ENCODE measurements around the gene TRIM28. TPM values are rescaled to one million over a fixed set of nuclear protein-coding genes. Genes with fewer than 3 reads are reported as not detected.

TRIM28 gene
- total RNA-seq, 4 donors from 2014 or later = 164 to 281 (median 196) TPM

DNA sequence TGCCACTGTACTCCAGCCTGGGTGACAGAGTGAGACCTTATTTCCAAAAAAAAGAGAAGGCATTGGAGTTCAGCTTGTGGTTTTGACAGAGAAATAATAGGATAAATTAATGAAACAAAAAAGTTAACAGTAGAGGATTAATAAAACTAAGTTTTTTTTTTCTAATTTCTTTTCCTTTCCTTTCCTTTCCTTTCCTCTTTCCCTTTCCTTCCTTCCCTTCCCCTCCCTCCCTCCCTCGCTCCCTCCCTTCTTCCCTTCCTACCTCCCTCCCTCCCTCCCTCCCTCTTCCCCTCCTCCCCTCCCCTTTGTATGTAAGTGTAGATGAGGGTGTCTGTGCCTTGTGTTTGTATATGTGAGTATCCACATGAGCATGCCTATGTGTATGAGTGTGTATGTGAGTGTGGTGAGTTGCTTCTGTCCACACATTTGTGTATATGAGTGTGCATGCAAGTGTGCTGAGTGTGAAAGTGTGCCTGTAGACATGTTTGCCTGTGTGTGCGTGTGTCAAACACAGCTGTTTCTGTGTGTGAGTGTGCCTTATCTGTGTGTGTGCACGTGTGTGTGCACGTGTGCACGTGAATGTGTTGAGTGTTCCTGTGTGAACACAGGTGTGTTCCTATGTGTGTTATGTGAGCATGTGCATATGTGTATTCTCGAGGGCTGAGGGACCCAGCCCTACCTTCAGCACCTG is 41.7 kb downstream of the TRIM28 start:
- Histone ChIP-seq H3K36me3 (peaks cover 0 to 22% (median 0%) of the 10 kb centered on the region in 3 donors), H3K27me3 (no peaks in the 10 kb centered on the region), H3K4me3 (no peak overlapping the region), H3K27ac (no peak overlapping the region), H3K4me1 (peaks cover 0 to 5% (median 3%) of the 10 kb centered on the region in 4 donors), H3K9me3 (no peaks in the 10 kb centered on the region)
- no peak for TF ChIP-seq POLR2A (IDR thresholded peaks at IDR 0.05)
- TF ChIP-seq, protein P1, sequence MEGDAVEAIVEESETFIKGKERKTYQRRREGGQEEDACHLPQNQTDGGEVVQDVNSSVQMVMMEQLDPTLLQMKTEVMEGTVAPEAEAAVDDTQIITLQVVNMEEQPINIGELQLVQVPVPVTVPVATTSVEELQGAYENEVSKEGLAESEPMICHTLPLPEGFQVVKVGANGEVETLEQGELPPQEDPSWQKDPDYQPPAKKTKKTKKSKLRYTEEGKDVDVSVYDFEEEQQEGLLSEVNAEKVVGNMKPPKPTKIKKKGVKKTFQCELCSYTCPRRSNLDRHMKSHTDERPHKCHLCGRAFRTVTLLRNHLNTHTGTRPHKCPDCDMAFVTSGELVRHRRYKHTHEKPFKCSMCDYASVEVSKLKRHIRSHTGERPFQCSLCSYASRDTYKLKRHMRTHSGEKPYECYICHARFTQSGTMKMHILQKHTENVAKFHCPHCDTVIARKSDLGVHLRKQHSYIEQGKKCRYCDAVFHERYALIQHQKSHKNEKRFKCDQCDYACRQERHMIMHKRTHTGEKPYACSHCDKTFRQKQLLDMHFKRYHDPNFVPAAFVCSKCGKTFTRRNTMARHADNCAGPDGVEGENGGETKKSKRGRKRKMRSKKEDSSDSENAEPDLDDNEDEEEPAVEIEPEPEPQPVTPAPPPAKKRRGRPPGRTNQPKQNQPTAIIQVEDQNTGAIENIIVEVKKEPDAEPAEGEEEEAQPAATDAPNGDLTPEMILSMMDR (IDR thresholded peaks at IDR 0.05) = no peak
- no peak for DNase-seq

DNA sequence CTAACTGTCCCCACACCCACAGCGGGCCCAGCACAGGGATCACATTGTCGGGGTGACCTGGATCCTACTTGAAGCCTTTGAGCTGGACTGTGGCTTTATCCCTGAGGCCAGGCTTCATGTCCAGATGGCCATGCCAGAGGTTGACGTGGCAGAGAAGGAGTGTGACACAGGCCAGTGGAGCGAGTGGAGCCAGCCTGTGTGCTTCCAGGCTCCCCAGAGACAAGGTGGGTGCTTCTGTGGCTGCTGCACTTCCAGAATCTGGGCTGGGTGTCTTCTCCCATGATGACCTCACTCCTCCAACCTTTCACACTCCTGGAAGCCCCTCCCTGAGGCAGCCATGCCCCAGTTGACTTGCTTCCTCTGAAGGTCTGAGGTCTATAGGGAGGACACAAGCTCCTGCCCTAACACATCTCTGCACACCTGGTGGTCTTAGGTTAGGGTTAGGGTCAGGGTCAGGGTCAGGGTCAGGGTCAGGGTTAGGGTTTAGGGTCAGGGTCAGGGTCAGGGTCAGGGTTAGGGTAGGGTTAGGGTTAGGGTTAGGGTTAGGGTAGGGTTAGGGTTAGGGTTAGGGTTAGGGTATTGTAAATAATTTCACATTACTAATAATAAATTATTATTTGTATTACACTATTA is 42.4 kb downstream of the TRIM28 start:
- Histone ChIP-seq H3K36me3 (peaks cover 0 to 21% (median 0%) of the 10 kb centered on the region in 3 donors), H3K4me3 (no peak overlapping the region), H3K27me3 (no peaks in the 10 kb centered on the region)

More for the DNA sequence above, 42.4 kb downstream of the TRIM28 start:
- Histone ChIP-seq H3K27ac (no peak overlapping the region), H3K4me1 (peaks cover 0 to 1% (median 0%) of the 10 kb centered on the region in 4 donors), H3K9me3 (no peaks in the 10 kb centered on the region)
- no peak for TF ChIP-seq POLR2A (IDR thresholded peaks at IDR 0.05)
- TF ChIP-seq, protein P1 (IDR thresholded peaks at IDR 0.05) = no peak
- DNase-seq = no peak

Small RNAs within 50 kb of the gene (small RNA-seq; reads per million reads assigned to genes)
- 0 reads per million in 2 donors for gene MIR6807
- gene RN7SL525P = 0 reads per million in 2 donors

Other genes starting within 250 kb of the TRIM28 start
- 10 to 100 TPM; 41.3 to 54.2 (median 47.2) TPM for gene ERVK3-1, start 238.7 kb upstream of the TRIM28 start, total RNA-seq
- gene ZSCAN22, start 217.1 kb upstream of the TRIM28 start, total RNA-seq = 1 to 10 TPM; 2.5 to 4.6 (median 4.0) TPM
- 10 to 100 TPM in 1 of 4 donors, 1 to 10 TPM in 2, not detected in 1; 5.4 to 26.4 (median 8.3) TPM for gene A1BG, start 190.6 kb upstream of the TRIM28 start, total RNA-seq
- 1 to 10 TPM in 2 of 4 donors, under 1 TPM in 1, not detected in 1; 0.70 to 4.4 (median 2.1) TPM for gene ZNF497, start 181.3 kb upstream of the TRIM28 start, total RNA-seq
- gene ZNF837, start 163.0 kb upstream of the TRIM28 start, total RNA-seq = 10 to 100 TPM in 1 of 4 donors, 1 to 10 TPM in 3; 3.3 to 10.9 (median 7.7) TPM
- gene RPS5, start 156.8 kb upstream of the TRIM28 start, total RNA-seq = 1,000 to 10,000 TPM in 1 of 4 donors, 100 to 1,000 TPM in 3; 428 to 1,258 (median 517) TPM
- gene RNF225, start 148.4 kb upstream of the TRIM28 start, total RNA-seq = not detected
- gene ZNF584, start 135.4 kb upstream of the TRIM28 start, total RNA-seq = 10 to 100 TPM in 1 of 4 donors, 1 to 10 TPM in 3; 2.5 to 18.2 (median 9.6) TPM
- gene ZNF132, start 103.9 kb upstream of the TRIM28 start, total RNA-seq = 10 to 100 TPM in 1 of 4 donors, 1 to 10 TPM in 3; 3.9 to 12.4 (median 7.2) TPM
- 10 to 100 TPM in 3 of 4 donors, 1 to 10 TPM in 1; 7.0 to 13.1 (median 10.5) TPM for gene ZNF324B, start 92.4 kb upstream of the TRIM28 start, total RNA-seq
- gene ZNF324, start 77.0 kb upstream of the TRIM28 start, total RNA-seq = 10 to 100 TPM; 12.4 to 31.2 (median 22.7) TPM
- gene ZNF446, start 67.7 kb upstream of the TRIM28 start, total RNA-seq = 10 to 100 TPM; 12.8 to 25.6 (median 19.6) TPM
- 1 to 10 TPM in 3 of 4 donors, under 1 TPM in 1; 0.88 to 6.3 (median 2.3) TPM for gene SLC27A5, start 32.1 kb upstream of the TRIM28 start, total RNA-seq
- 10 to 100 TPM in 3 of 4 donors, 1 to 10 TPM in 1; 7.4 to 21.6 (median 14.3) TPM for gene ZBTB45, start 24.3 kb upstream of the TRIM28 start, total RNA-seq
- gene CHMP2A, start 11.0 kb downstream of the TRIM28 start, total RNA-seq = 100 to 1,000 TPM in 2 of 4 donors, 10 to 100 TPM in 2; 79.2 to 115 (median 101) TPM
- 10 to 100 TPM; 10.2 to 37.1 (median 18.5) TPM for gene UBE2M, start 14.5 kb downstream of the TRIM28 start, total RNA-seq
- gene MZF1, start 29.3 kb downstream of the TRIM28 start, total RNA-seq = 100 to 1,000 TPM in 1 of 4 donors, 10 to 100 TPM in 3; 60.9 to 123 (median 82.3) TPM